ENCODE results near the gene FIGNL2. TPM values are rescaled to one million over a fixed set of nuclear protein-coding genes. Genes with fewer than 3 reads are reported as not detected.

Gene FIGNL2
- polyA plus RNA-seq, 1 donor (not counting 4 experiments of a cell fraction or from before 2014, with no cell fraction given) = not detected

GRCh38 chr12:51889216-51890132 lies 41.0 kb upstream of the FIGNL2 start:
- H3K9me1 ChIP-seq (ENCODE audit: control insufficient read depth, extremely low read depth, insufficient read depth, low read length) = no peaks in the 10 kb centered on the region
- no peak overlapping the region for H3K4me2 ChIP-seq (ENCODE audit: control insufficient read depth, extremely low read depth, insufficient read depth, low read depth, low read length)
- peaks cover 4% of the 10 kb centered on the region for H3K4me1 ChIP-seq (ENCODE audit: control insufficient read depth, extremely low read depth, insufficient read depth, low read length)
- H3K4me3 ChIP-seq (ENCODE audit: control insufficient read depth in 2 of 3, extremely low read depth in 1 of 3, insufficient read depth in 2 of 3, low read depth in 1 of 3, low read length in 3 of 3) = no peak overlapping the region
- TF ChIP-seq EZH2 (IDR thresholded peaks at IDR 0.05; ENCODE audit: low read length) (no peak), CTCF (optimal IDR thresholded peaks at IDR 0.05 in 1 of 3, IDR thresholded peaks at IDR 0.05 in 1 of 3, conservative IDR thresholded peaks at IDR 0.05 in 1 of 3; ENCODE audit: extremely low read depth in 1 of 3, insufficient read depth in 2 of 3, low read length in 3 of 3) (no peak)
- H4K20me1 ChIP-seq (ENCODE audit: control insufficient read depth, extremely low read depth, insufficient read depth, low read length) = no peaks in the 10 kb centered on the region
- no peak overlapping the region for H2AFZ ChIP-seq (ENCODE audit: control insufficient read depth, low read length)
- DNase-seq (ENCODE audit: low read depth, low spot score) (no peak), FAIRE-seq (no peak)
- no peaks in the 10 kb centered on the region for H3K36me3 ChIP-seq (ENCODE audit: control insufficient read depth in 2 of 2, extremely low read depth in 1 of 2, insufficient read depth in 2 of 2, low read length in 2 of 2)
- no peak overlapping the region for H3K27ac ChIP-seq (ENCODE audit: control insufficient read depth, insufficient read depth, low read length)
- dilution Hi-C loops (cut with MboI; ENCODE audit: extremely low pct_ligation_motif_present, low sequenced_read_pairs) = no loop called here
- no peak overlapping the region for H3K9ac ChIP-seq (ENCODE audit: control insufficient read depth, extremely low read depth, insufficient read depth, low read length)
- H3K9me3 ChIP-seq (ENCODE audit: control insufficient read depth, low read depth, low read length) = no peaks in the 10 kb centered on the region
- H3K27me3 ChIP-seq (ENCODE audit: control insufficient read depth, extremely low read depth, insufficient read depth, low read length) = peaks cover 10% of the 10 kb centered on the region
- H3K79me2 ChIP-seq (ENCODE audit: control insufficient read depth, insufficient read depth, low read length) = no peaks in the 10 kb centered on the region

GRCh38 chr12:51888316-51889215 lies 40.0 kb upstream of the FIGNL2 start:
- H3K36me3 ChIP-seq (ENCODE audit: control insufficient read depth in 2 of 2, extremely low read depth in 1 of 2, insufficient read depth in 2 of 2, low read length in 2 of 2) = no peaks in the 10 kb centered on the region
- H2AFZ ChIP-seq (ENCODE audit: control insufficient read depth, low read length) = no peak overlapping the region
- peak overlapping the region; percentile 17 for H3K4me2 ChIP-seq (ENCODE audit: control insufficient read depth, extremely low read depth, insufficient read depth, low read depth, low read length)
- no peaks in the 10 kb centered on the region for H3K79me2 ChIP-seq (ENCODE audit: control insufficient read depth, insufficient read depth, low read length)
- peaks cover 4% of the 10 kb centered on the region for H3K4me1 ChIP-seq (ENCODE audit: control insufficient read depth, extremely low read depth, insufficient read depth, low read length)
- no peak for DNase-seq (ENCODE audit: low read depth, low spot score)
- no peak for TF ChIP-seq CTCF (optimal IDR thresholded peaks at IDR 0.05 in 1 of 3, IDR thresholded peaks at IDR 0.05 in 1 of 3, conservative IDR thresholded peaks at IDR 0.05 in 1 of 3; ENCODE audit: extremely low read depth in 1 of 3, insufficient read depth in 2 of 3, low read length in 3 of 3)
- TF ChIP-seq EZH2 (IDR thresholded peaks at IDR 0.05; ENCODE audit: low read length) = no peak
- peaks cover 10% of the 10 kb centered on the region for H3K27me3 ChIP-seq (ENCODE audit: control insufficient read depth, extremely low read depth, insufficient read depth, low read length)
- dilution Hi-C loops (cut with MboI; ENCODE audit: extremely low pct_ligation_motif_present, low sequenced_read_pairs) = no loop called here
- H3K9me3 ChIP-seq (ENCODE audit: control insufficient read depth, low read depth, low read length) = no peaks in the 10 kb centered on the region
- FAIRE-seq = no peak
- H3K27ac ChIP-seq (ENCODE audit: control insufficient read depth, insufficient read depth, low read length) = no peak overlapping the region
- no peaks in the 10 kb centered on the region for H3K9me1 ChIP-seq (ENCODE audit: control insufficient read depth, extremely low read depth, insufficient read depth, low read length)
- H3K4me3 ChIP-seq (ENCODE audit: control insufficient read depth in 2 of 3, extremely low read depth in 1 of 3, insufficient read depth in 2 of 3, low read depth in 1 of 3, low read length in 3 of 3) = no peak overlapping the region
- no peaks in the 10 kb centered on the region for H4K20me1 ChIP-seq (ENCODE audit: control insufficient read depth, extremely low read depth, insufficient read depth, low read length)
- no peak overlapping the region for H3K9ac ChIP-seq (ENCODE audit: control insufficient read depth, extremely low read depth, insufficient read depth, low read length)
